NCI-H510A (cell line): ENCODE measurements around the gene RNF212.
"Not testable (repeated sequence)": the region's sequence is repeated elsewhere in the genome, so short reads cannot be mapped to it uniquely, and the experiment has no call there.

Source experiments
- DNase-seq: peaks from one replicate; lab custom pipeline; 2025; lab: John Stamatoyannopoulos, UW

RNF212 gene, protein sequence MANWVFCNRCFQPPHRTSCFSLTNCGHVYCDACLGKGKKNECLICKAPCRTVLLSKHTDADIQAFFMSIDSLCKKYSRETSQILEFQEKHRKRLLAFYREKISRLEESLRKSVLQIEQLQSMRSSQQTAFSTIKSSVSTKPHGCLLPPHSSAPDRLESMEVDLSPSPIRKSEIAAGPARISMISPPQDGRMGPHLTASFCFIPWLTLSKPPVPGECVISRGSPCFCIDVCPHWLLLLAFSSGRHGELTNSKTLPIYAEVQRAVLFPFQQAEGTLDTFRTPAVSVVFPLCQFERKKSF

DNA sequence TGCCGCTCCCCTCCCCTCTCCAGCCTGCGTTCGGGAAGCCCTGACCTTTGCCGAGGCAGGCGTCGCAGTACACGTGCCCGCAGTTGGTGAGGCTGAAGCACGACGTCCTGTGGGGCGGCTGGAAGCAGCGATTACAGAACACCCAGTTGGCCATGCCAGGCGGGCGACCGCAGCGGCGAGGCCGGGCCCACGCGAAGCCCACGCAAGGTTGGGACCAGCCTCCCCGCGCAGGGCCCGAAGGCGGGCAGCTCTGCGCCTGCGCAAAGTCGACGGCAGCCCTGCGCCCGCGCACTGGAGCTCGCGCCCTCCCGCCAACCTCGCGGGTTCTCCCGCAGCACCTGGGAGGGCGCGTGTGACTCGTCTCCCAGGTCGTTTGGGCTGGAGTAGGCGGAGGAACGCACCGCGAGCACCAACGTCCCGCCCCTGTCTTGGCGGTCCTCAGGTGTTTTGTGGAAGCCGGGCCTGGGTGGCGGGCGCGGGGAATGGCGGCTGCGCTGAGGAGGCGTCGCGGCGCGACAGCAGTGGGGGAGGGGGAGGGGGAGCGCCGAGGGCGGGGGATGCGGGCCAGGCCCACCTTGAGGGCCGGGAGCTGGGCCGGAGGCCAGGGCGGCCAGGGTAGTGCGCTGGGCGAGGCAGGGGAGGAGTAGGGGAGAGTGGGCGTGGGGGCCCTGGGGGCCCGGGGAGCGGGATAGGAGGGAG, at the start of gene RNF212:
Gene RNF212 (minus strand): TSS at position 254 of the 699 bp plus-strand sequence. CDS start 100 bp downstream, at position 154.
- DNase-seq, result no peak

DNA sequence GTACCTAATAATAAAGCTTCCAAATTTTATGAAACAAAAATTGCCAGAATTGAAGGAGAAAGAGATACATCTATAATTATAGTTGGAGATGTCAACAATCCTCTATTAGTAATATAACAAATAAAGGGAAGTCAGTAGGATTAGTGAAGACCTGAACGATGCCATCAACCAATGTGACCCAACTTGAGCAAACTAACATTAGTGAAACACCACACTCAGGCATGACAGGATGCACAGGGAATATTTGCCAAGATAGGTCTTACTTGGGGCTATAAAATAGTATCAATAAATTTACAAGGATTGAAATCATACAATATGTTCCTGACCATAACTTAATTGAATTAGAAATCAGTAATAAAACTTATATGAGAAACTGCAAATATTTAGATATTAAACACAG, 47.0 kb upstream of the RNF212 start:
- DNase-seq, result no peak

DNA sequence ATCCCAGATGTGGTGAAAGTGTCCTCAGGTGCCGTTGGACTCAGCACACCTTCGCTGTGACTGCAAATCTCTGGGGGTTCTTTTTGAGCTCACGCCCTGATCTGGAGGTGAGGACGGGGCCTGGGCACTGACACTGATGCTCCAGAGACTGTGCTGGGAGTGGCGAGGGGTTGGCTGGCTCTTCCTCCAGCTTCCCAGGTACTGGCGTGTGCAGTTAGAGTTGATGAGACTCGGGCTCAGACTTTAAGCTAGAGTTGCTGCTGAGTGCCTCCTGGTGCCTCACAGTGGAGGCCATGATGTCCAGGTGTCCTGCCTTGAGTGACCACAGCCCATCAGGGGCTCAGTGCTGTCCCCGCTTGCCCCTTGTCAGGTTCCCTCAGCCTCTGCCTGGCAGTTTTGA, 42.7 kb upstream of the RNF212 start:
- no peak for DNase-seq

DNA sequence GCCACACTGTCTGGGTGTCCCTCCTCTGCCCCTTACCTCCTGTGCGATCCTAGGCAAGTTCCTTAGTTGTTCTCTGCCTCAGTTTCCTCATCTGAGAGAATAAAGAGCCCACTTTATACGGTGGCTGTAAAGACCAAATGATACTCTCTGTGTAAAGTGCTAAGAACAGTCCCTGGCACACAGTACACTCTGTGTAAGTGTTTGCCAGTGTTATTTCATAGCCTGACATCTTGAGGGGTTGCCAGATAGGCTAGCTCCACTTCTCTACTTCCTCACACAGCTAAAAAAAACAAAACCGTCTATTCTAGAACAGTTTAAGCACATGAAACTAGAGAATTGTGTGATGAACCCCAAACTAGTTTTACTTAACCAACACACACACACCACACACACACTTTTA, 42.0 kb upstream of the RNF212 start:
- DNase-seq, result no peak

DNA sequence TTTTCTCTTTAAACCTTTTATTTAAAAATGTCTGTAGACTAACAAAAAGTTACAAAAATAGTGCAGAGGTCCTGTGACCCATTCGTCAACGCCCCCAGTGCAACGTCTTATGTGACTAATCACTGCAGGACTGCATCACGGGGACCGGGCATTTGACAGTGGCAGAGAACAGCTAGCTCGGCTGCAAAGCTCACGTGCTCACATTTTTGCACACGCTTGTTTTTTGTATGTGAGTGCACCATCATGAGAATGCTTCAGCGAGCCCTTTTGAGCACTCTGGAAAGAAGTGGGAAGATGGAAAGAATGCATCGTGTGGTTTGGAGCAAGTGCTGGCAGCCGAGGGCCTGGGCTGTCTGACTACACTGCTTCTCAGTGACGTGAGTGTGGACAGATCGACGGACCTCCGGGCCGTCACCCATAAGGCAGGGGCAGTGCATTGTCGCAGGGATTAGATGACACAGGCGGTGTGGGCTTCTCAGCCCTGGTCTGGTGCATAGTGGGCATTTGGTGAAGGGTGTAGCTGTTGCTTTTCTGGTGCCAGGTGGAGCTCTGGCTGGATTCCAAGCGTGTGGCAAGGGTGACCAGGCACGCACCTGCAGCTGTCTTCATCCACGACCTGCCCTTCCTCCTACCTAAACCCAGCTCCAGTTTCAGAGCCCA, 41.3 kb upstream of the RNF212 start:
- DNase-seq, result no peak

DNA sequence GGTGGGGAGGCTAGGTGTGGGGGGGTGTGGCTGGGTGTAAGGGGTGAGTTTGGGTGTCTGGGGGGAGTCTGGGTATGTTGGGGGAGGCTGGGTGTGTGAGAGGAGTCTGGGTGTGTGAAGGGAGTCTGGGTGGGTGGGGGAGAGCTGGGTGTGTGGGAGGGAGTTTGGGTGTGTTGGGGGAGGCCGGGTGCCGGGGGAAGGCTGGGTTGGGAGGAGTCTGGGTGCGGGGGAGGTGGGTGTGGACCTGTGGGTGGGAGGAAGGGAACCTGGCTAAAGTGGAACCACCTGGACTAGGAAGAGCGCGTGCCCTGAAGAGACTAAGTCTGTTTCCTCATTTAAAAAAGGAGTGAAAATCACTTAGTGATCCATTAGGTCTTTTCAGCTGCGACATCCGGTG, 40.8 kb upstream of the RNF212 start:
- no peak for DNase-seq

DNA sequence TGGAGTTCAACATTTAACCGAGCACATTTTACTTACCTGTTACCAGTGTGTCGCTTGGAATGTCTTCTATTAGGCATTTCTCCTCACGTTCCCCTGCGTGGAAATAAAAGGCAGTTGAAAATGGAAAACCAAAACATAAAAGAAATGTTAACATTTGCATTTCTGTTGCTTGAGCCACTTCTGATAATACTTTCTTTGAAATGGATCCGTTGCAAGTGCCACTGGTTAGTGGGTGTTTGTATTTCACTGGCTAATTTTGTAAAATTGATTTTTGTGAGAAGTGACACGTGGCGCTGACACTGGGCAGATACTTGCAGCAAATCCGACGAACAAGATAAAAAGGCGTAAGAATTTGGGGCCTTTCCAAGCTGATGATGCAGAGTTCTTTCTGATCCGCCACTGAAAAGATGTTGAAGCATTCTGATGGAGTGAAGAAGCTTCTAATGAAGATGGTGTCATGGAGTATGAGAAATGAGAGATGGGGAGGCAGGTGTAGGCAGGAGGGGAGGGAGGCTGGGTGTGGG, 40.3 kb upstream of the RNF212 start:
- no peak for DNase-seq

DNA sequence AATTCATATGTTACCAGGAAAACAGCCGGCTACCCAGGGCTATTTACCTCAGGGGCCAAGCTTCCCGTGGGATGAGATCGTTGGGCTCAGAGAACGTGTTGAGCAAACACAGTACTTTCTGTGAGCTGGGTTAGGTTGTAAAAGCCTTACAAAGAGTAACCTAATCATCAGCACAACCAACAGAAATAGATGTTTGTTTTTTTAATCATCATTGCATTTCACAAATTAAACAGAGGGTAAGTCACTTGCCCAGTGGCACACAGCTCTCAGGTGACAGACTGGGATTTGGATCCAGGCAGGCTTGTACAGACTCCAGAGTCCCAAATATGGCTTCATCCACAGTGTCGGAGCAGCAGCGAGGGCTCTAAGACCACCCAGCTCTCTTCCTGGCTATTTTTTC, 38.9 kb upstream of the RNF212 start:
- DNase-seq, result no peak

DNA sequence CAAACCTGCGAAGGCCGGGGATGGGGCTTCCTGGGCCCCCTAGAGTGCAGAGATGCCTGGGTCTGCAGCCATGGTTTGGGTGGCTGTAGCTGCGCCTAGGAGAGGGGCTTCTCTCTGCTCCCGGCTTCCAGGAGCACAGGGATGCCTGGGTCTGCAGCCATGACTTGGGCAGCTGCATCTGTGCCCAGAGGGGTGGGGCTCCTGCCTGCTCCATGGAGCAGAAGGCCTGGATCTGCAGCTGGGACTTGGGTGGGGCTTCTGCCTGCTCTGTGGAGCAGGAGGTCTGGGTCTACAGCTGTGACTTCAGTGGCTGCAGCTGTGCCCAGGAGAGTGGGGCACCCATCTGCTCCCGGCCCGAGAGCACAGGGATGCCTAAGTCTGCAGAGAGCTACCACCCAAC, 38.2 kb upstream of the RNF212 start:
- DNase-seq, result no peak

DNA sequence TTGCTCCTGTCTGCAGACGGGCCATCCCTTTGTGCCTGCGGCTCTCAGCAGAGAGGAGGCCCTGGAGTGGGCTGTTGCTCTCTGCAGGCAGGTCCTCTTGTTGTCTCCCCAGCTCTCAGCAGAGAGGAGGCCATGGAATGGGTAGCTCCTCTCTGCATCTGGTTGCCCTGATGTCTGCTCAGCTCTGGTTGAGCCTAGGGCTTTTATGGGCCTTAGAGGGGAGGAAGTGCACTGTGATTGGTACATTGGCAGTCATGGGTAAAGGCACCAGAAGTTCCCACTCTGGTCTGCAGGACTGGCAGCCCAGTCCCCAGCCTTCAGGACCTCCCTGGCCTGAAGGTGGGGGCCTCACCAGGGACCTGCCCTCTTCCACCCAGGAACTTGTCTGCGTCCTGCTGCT, 37.5 kb upstream of the RNF212 start:
- no peak for DNase-seq

DNA sequence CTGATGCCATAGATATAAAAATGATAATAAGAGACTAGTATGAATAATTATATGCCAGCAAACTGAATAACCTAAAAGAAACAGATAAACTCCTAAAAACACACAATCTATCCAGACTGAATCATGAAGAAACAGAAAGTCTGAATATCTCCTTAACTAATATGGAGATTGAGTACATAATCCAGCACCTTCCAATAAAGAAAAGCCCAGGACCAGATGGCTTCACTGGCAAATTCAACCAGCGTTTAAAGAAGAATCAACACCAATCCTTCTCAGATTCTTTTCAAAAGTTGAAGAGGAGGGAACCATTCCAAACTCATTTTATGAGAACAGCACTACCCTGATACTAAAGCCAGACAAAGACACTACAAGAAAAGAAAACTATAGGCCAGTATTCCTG, 26.5 kb upstream of the RNF212 start:
- no peak for DNase-seq

DNA sequence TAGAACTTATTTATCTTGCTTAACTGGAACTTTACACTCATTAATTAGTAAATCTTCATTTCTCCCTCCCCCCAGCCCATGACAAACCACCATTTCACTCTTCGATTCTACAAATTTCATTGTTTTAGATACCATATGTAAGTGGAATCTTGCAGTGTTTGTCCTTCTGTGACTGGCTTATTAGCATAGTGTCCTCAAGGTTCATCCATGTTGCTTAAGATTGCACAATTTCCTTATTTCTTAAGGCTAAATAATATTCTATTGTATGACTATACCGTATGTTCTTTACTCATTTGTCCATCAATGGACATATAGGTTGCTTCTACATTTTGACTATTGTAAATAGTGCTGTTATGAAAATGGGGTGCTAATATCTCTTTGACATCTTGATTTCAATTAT, 24.5 kb upstream of the RNF212 start:
- DNase-seq, result no peak

DNA sequence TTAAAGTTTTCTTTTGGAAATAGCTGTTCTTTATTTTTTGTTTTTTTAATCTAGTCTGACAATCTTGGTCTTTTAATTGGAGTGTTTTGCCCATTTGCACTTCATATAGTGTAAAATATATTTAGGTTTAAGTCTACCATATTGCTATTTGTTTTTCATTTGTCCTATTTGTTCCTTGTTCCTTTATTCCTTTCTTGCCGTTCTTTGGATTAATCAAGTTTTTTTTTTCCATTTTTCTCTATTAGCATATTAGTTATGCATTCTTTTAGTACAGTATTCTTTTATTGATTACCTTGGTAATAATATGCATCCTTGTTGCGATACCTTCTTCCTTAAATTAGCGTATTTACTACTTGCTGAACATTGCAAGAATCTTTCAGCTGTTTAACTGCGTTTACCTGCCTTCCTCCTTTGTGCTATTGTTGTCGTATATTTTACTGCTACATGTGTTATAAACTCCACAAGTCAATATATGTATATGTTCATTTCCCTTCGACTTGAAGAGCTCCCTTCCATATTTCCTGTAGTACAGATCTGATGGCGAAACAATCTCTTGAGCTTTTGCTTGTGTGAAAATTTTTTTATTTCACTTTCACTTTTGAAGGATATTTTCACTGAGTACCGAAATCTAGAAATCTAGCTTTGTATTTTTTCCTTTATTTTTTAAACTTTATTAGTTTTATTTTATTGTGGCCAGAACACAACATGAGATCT, 23.9 kb upstream of the RNF212 start:
- DNase-seq, result no peak

DNA sequence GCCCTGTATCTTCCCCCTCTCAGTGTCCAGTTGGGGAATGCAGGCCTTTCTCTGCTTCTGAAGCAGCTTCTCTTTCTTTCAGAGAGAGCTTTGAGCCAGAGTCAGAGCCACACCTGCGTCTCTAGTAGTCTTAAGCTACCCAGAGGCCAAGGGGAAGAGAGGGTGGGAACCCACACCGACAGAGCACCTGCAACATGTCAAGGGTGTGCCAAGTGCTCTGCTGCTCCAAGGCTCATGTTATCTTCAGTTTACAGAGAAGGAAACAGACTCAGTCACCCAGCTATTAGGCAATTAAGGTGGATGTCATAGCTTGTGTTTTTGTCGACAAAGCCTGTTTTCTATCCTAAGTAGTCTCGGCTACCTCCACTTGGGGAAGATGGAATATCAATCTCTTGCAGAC, 22.7 kb upstream of the RNF212 start:
- no peak for DNase-seq

DNA sequence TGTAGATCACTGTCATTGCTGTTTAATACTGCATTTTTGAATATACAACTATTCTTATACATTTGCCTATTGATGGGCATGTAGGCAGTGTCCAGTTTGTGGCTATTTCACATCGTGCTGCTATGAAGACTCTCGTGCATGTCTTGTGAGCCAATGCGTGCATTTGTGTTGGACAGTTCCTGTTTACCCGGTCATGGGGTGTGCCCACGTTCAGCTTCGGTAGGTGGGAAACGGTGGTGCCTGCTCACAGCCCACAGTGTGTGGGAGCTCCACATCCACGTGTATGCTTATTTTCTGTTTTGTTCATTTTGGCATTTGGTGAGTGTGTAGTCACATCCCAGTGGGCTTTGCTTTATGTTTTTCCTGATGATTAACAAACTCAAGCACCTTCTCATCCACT, 19.7 kb upstream of the RNF212 start:
- DNase-seq, result no peak

DNA sequence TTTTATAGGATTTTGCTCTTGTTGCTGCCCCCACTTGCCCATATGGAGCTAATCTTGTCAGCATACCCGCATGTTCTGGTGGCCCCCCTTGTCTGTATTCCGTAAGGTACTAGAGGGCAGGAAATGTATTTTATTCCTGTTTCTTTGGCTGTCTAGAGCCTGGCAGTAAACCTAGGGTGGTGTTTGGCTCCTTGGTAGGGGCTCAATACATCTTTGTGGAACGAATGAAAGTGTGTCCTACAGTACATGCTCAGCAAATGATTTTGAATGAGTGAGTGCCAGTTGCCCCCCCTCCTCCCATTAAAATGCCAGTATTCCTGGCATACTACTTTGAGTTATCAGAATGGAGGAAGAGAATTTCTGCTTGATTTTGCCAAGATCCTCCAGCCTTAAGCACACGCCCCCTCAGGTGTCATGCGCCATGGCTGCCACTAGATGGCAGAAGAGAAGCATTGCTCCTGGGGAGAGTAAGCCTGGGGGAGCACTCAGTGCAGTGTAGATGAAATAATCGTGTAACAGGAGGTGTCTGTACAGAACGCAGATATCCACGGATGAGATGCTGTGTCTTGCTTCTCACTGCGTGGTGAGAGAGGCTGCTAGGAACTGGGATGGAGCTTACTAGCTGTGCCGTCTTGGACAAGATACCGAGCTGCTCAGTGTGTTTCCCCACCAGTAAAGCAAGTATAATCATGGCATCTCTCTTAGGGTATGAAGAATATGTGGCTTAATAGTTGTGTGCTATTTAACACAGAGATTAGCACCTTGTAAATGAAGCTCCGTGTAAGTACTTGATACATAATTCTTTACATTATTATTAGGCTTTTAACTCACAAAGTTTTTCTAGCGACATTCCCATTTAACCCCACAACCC, 17.2 kb upstream of the RNF212 start:
- no peak for DNase-seq

DNA sequence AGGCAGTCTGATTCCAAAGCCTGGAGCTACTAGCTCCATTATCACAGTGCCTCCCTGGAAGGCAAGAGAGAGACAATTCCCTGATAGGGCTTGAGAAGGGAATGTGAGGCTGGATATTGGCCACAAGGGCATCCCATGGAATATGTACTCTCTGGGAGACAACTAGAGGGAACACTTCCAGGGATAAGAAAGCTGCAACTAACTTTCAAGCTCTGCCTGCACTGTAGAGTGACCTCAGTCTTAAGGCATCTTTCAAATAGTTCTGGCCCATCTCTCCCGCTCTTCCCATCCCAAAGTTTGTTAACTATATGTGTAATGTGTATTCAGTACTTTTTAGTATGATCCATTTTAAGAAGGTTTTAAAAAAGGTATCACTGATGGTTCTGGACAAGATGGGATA, 13.1 kb upstream of the RNF212 start:
- no peak for DNase-seq

DNA sequence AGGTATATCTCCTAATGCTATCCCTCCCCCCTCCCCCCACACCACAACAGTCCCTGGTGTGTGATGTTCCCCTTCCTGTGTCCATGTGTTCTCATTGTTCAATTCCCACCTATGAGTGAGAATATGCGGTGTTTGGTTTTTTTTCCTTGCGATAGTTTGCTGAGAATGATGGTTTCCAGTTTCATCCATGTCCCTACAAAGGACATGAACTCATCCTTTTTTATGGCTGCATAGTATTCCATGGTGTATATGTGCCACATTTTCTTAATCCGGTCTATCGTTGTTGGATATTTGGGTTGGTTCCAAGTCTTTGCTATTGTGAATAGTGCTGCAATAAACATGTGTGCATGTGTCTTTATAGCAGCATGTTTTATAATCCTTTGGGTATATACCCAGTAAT, 12.1 kb upstream of the RNF212 start:
- not testable (repeated sequence) for DNase-seq

DNA sequence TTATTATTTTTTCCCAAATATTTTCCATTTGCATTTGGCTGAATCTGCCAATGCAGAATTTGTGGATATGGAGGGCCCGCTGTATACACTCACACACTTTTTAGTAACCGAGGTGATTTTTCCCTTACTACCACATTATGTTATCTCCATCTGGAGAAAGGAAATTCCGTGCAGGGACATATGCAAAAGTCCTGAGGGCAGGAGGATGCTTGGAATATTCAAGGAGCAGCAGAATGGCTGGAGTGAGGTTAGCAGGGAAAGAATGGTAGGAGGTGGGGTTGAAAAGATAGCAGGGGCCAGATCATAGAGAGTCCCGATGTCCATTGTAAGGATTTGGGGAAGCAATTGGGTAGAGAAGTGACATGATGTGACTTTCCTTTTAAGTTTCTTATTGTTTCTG, 11.5 kb upstream of the RNF212 start:
- DNase-seq, result no peak

DNA sequence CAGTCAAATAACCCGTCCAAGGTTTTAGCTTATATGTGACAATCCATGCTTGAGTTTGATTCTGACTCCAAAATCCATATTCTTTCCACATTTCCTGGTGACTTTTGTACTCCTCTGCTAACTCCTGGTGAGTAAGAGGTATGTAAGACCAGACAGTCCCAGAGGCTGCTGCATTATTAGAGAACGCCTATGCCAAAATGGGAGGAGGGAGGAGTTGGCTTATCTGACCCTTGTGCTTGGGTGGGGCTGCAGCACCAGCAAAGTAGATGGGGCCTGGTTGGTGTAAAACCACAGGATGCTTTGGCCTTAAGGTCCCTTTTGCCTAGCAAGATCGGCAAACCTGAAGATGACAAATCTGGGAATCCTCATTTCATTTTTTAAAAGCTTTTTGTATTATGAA, 9.1 kb upstream of the RNF212 start:
- no peak for DNase-seq

DNA sequence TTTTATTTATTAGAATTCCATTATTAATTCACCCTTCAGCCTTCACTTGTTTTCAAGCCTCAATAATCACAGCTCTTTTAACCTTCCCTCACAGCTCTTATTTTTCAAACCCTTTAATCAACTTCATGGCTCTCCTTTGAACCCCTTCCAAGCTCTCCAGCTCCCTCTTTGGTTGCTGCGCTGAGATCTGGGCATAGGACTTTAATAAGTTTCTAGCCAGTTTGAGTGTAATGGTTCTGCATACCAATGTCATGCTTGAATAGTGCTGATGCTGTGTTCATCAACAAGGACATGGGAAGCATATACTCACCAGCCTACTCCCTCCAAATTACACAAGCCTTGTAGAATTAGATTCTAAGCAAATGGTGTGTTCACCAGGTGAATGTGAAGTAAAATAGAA, 3.5 kb upstream of the RNF212 start:
- no peak for DNase-seq
